VCaP (cell line): ENCODE results near the gene DYNC2LI1.

Source experiments
- H3K27ac ChIP-seq: fragments of 450-650 bp; 2 replicates; pipeline ENCODE4 v1.5.1; 2017
- CTCF ChIP-seq: fragments of 450-650 bp; conservative IDR thresholded peaks from 2 replicates; pipeline ENCODE4 v1.5.1; 2017; ENCODE audit warnings: mild to moderate bottlenecking, moderate library complexity

DYNC2LI1 gene

GRCh38 chr2:43812947-43813346 is 39.1 kb downstream of the DYNC2LI1 start:
- TF ChIP-seq CTCF: no peak
- no peak overlapping the region for H3K27ac ChIP-seq

- no peak for TF ChIP-seq CTCF
- H3K27ac ChIP-seq: no peak overlapping the region
Measured at GRCh38 chr2:43814711-43815110, 40.9 kb downstream of the DYNC2LI1 start.

- TF ChIP-seq CTCF: no peak
- no peak overlapping the region for H3K27ac ChIP-seq
Measured at GRCh38 chr2:43818761-43819160, 44.9 kb downstream of the DYNC2LI1 start.

- H3K27ac ChIP-seq: no peak overlapping the region
- TF ChIP-seq CTCF: no peak
Measured at GRCh38 chr2:43819491-43820163, 45.8 kb downstream of the DYNC2LI1 start.

- H3K27ac ChIP-seq: no peak overlapping the region
- TF ChIP-seq CTCF: no peak
Measured at GRCh38 chr2:43822839-43823238, 49.0 kb downstream of the DYNC2LI1 start.

GRCh38 chr2:43823751-43824150 is 49.9 kb downstream of the DYNC2LI1 start:
- no peak for TF ChIP-seq CTCF
- H3K27ac ChIP-seq: no peak overlapping the region

GRCh38 chr2:43824512-43824911 is 50.7 kb downstream of the DYNC2LI1 start:
- no peak overlapping the region for H3K27ac ChIP-seq
- TF ChIP-seq CTCF: no peak
